Measurements from ENCODE around the gene CD99. TPM values are rescaled to one million over a fixed set of nuclear protein-coding genes. Genes with fewer than 3 reads are reported as not detected.

Gene CD99, protein sequence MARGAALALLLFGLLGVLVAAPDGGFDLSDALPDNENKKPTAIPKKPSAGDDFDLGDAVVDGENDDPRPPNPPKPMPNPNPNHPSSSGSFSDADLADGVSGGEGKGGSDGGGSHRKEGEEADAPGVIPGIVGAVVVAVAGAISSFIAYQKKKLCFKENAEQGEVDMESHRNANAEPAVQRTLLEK
- total RNA-seq = 1,000 to 10,000 TPM in 1 of 2 donors, 100 to 1,000 TPM in 1; 733 to 1,032 TPM
- 450 TPM for polyA plus RNA-seq (ENCODE audit: insufficient read depth, low read depth, low replicate concordance)
- long read RNA-seq, donor 1, transcript CD99-209 (5 exons, 815 nt) = minor isoform, 6 of 417 reads
- long read RNA-seq, donor 1, transcript CD99-204 (9 exons, 892 nt) = minor isoform, 14 of 417 reads
- long read RNA-seq, donor 1, transcript CD99-212 (10 exons, 1,089 nt) = minor isoform, 28 of 417 reads
- long read RNA-seq, donor 1, transcript CD99-205 (10 exons, 1,291 nt) = major isoform, 260 of 417 reads
- long read RNA-seq, donor 1, partial matches to known transcripts = 89 of 417 reads
- long read RNA-seq, donor 1, other reads (novel, unspliced or antisense) = 9 of 417 reads
- long read RNA-seq, donor 2, transcript CD99-204 (9 exons, 892 nt) = minor isoform, 5 of 305 reads
- long read RNA-seq, donor 2, transcript CD99-212 (10 exons, 1,089 nt) = minor isoform, 24 of 305 reads
- long read RNA-seq, donor 2, transcript CD99-205 (10 exons, 1,291 nt) = major isoform, 137 of 305 reads
- long read RNA-seq, donor 2, partial matches to known transcripts = 128 of 305 reads
- long read RNA-seq, donor 2, other reads (novel, unspliced or antisense) = 6 of 305 reads

DNA sequence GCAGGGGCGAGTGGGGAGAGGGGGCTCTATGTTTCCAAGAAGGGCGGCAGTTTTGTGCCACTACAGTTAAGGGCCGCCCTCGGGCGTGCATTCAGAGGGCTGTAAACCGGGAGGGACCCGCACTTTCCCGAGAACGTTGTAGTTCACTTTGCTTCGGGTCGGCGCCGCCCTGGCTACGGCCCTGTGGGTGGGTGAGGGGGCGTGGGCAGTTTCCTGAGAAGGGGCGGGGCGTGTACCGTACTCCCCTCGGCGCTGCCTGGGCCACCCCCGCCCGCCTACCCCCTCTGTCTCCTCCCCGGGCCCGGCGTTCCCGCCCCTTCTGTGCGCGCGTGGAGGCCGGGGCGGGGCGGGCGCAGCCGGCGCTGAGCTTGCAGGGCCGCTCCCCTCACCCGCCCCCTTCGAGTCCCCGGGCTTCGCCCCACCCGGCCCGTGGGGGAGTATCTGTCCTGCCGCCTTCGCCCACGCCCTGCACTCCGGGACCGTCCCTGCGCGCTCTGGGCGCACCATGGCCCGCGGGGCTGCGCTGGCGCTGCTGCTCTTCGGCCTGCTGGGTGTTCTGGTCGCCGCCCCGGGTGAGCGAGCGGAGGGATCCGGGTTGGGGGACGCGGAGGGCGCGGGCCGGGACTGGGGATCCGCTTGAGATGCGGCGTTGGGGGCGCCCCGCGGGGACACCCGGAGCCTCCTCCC, at the start of gene CD99:
Gene CD99, plus strand, starts transcription at position 440 of the 687 bp plus-strand sequence. Its CDS starts 66 bp downstream, at position 506.
- TF ChIP-seq POLR2A (IDR thresholded peaks at IDR 0.05) = no peak
- TF ChIP-seq CTCF (IDR thresholded peaks at IDR 0.05) = peak in 1 of 3 experiments; percentile 16
- Histone ChIP-seq H3K4me1 (peaks cover 33% of the 10 kb centered on the region), H3K9me3 (no peaks in the 10 kb centered on the region), H3K27ac (peak within 1 kb of the TSS; percentile 85 to 95), H3K4me3 (peak within 1 kb of the TSS; percentile 80 to 98), H3K27me3 (no peaks in the 10 kb centered on the region), H3K36me3 (ENCODE audit: low read depth, missing control alignments) (no peaks in the 10 kb centered on the region)
- intact Hi-C loops (cut with DNase I; ENCODE audit: low total_unique reads) = no loop called here
- DNase-seq = peak; percentile 96
- WGBS, 2 donors = 0 to 1% methylated on average over 1 to 33 of the region's 73 CpGs

DNA sequence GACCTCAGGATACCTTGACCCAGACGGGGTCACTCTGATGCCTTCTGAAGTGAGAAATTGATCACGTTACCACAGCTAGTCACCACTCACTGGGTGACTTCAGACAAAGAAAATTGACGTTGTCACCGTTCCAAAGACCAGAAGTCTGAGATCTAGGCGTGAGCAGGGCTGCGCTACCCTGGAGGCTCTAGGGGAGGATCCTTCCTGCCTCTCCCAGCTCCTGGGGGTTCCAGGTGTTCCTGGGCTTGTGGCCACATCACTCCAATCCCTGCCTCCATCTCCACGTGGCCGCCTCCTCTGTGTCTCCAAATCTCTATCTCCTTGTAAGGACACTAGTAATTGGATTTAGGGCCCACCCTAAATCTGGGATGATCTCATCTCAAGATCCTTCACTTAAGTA, 48.9 kb upstream of the CD99 start:
- intact Hi-C loops (cut with DNase I; ENCODE audit: low total_unique reads) = no loop called here

DNA sequence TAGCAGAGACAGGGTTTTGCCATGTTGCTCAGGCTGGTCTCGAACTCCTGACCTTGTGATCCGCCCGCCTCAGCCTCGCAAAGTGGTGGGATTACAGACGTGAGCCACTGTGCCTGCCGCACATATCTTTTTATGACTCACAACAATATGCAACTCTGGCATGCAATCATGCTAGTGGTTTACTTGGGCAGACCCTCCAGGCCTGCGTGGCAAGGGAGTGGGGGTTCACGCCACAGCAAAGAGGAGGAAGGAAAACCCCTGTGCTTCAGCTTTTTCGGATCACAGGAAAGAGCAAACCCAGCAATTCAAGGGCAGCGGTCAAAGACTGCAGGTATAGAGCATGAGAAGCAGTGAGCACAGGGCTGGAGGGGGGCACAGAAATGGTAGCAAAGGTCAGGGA, 48.3 kb upstream of the CD99 start:
- no peaks in the 10 kb centered on the region for H3K36me3 ChIP-seq (ENCODE audit: low read depth, missing control alignments)
- intact Hi-C loops (cut with DNase I; ENCODE audit: low total_unique reads) = no loop called here
- H3K9me3 ChIP-seq = no peaks in the 10 kb centered on the region
- H3K27me3 ChIP-seq = no peaks in the 10 kb centered on the region
- no peak for DNase-seq
- H3K4me1 ChIP-seq = no peaks in the 10 kb centered on the region
- 84 to 87% methylated on average over 9 to 10 of the region's 10 CpGs for WGBS, 2 donors
- H3K27ac ChIP-seq = no peak overlapping the region
- H3K4me3 ChIP-seq = no peak overlapping the region
- TF ChIP-seq CTCF (IDR thresholded peaks at IDR 0.05) = no peak
- TF ChIP-seq POLR2A (IDR thresholded peaks at IDR 0.05) = no peak

More for the DNA sequence above, 48.9 kb upstream of the CD99 start:
- Histone ChIP-seq H3K36me3 (ENCODE audit: low read depth, missing control alignments) (no peaks in the 10 kb centered on the region), H3K4me1 (no peaks in the 10 kb centered on the region), H3K27ac (no peak overlapping the region), H3K9me3 (no peaks in the 10 kb centered on the region), H3K27me3 (no peaks in the 10 kb centered on the region), H3K4me3 (no peak overlapping the region)
- WGBS, 2 donors = 88 to 93% methylated on average over 8 of the region's 8 CpGs
- no peak for TF ChIP-seq POLR2A (IDR thresholded peaks at IDR 0.05)
- TF ChIP-seq CTCF (IDR thresholded peaks at IDR 0.05) = no peak
- DNase-seq = no peak

- intact Hi-C loops (cut with DNase I; ENCODE audit: low total_unique reads) = no loop called here
- 83 to 90% methylated on average over 1 of the region's 1 CpG for WGBS, 2 donors
- H3K36me3 ChIP-seq (ENCODE audit: low read depth, missing control alignments) = no peaks in the 10 kb centered on the region
- no peak overlapping the region for H3K27ac ChIP-seq
- H3K27me3 ChIP-seq = no peaks in the 10 kb centered on the region
- no peak for DNase-seq
- TF ChIP-seq CTCF (IDR thresholded peaks at IDR 0.05) (no peak), POLR2A (IDR thresholded peaks at IDR 0.05) (no peak)
- no peak overlapping the region for H3K4me3 ChIP-seq
- H3K9me3 ChIP-seq = no peaks in the 10 kb centered on the region
- no peaks in the 10 kb centered on the region for H3K4me1 ChIP-seq
These were observed 47.2 kb upstream of the CD99 start for GRCh38 chrX:2643880-2644279.

Data from testis (tissue), 5 donors.